ENCODE measurements around the gene GALNT6.

GRCh38 chr12:51362307-51362706 lies 28.9 kb downstream of the GALNT6 start:
- TF ChIP-seq CTCF (conservative IDR thresholded peaks at IDR 0.05; ENCODE audit: low read depth, low read length) (no peak), EZH2 (IDR thresholded peaks at IDR 0.05; ENCODE audit: low read length, unreplicated experiment) (no peak), EZH2phosphoT487 (IDR thresholded peaks at IDR 0.05; ENCODE audit: borderline replicate concordance, low read length) (no peak)

Measured in PC-3 (cell line).